GM23338 (cell line): ENCODE measurements around the gene TIMP4. TPM values are rescaled to one million over a fixed set of nuclear protein-coding genes. Genes with fewer than 3 reads are reported as not detected.
A peak's percentile ranks its signal among the peaks of the same experiment; 100 is the strongest.

Experiments used
- ATAC-seq: fragments of 200-7000 bp; cut with Tn5 transposase; 3 replicates; pipeline ENCODE4 v1.9.1; 2020
- DNase-seq: peaks from one replicate; pipeline ENCODE4 v3.0.0-alpha.2; 2015; ENCODE audit warnings: low spot score
- H2AFZ ChIP-seq: fragments of 200-600 bp; sonication (generic); 2 replicates; pipeline ENCODE4 v1.8.0; 2016; ENCODE audit warnings: antibody characterized with exemption, mild to moderate bottlenecking, moderate library complexity
- H3F3A ChIP-seq: fragments of 200-600 bp; sonication (generic); replicated peaks from 2 replicates; pipeline ENCODE4 v1.8.0; 2017; ENCODE audit warnings: antibody characterized with exemption, mixed run types, low read depth
- H3K27ac ChIP-seq: fragments of 200-600 bp; sonication (generic); 2 replicates; pipeline ENCODE4 v1.6.1; 2016; ENCODE audit warnings: low read depth
- H3K27me3 ChIP-seq: fragments of 200-600 bp; sonication (generic); 2 replicates; pipeline ENCODE4 v1.8.0; 2016; ENCODE audit warnings: mild to moderate bottlenecking, mixed run types, moderate library complexity; ENCODE audit not compliant: insufficient read depth
- H3K36me3 ChIP-seq: fragments of 200-600 bp; sonication (generic); 2 replicates; pipeline ENCODE4 v1.8.0; 2016; ENCODE audit warnings: mild to moderate bottlenecking; ENCODE audit not compliant: insufficient read depth
- H3K4me1 ChIP-seq: fragments of 200-600 bp; sonication (generic); 2 replicates; pipeline ENCODE4 v1.8.0; 2016; ENCODE audit warnings: mild to moderate bottlenecking, moderate library complexity; ENCODE audit not compliant: insufficient read depth
- H3K4me2 ChIP-seq: fragments of 200-600 bp; sonication (generic); 2 replicates; pipeline ENCODE4 v1.7.1; 2017; ENCODE audit warnings: mixed run types
- H3K4me3 ChIP-seq: fragments of 200-600 bp; sonication (generic); 2 replicates; pipeline ENCODE4 v1.6.1; 2016; ENCODE audit warnings: mixed run types
- H3K79me2 ChIP-seq: fragments of 200-600 bp; sonication (generic); replicated peaks from 2 replicates; pipeline ENCODE4 v1.8.0; 2017; ENCODE audit warnings: mild to moderate bottlenecking; ENCODE audit not compliant: insufficient read depth
- H3K9me2 ChIP-seq: fragments of 200-600 bp; sonication (generic); 2 replicates; pipeline ENCODE4 v1.8.0; 2017; ENCODE audit not compliant: insufficient read depth
- H4K20me1 ChIP-seq: fragments of 200-600 bp; sonication (generic); replicated peaks from 2 replicates; pipeline ENCODE4 v1.8.0; 2017; ENCODE audit warnings: mild to moderate bottlenecking; ENCODE audit not compliant: insufficient read depth
- H3K27ac Mint-ChIP-seq: 2 replicates; pipeline ENCODE4 v1.8.0; 2020; ENCODE audit warnings: inconsistent platforms, mild to moderate bottlenecking, moderate library complexity, mixed read lengths
- H3K27me3 Mint-ChIP-seq: 3 replicates; pipeline ENCODE4 v1.8.0; 2022; ENCODE audit warnings: low read depth, mild to moderate bottlenecking, moderate library complexity, mixed read lengths, inconsistent platforms; ENCODE audit not compliant: insufficient read depth, poor library complexity
- H3K36me3 Mint-ChIP-seq: 3 replicates; pipeline ENCODE4 v1.8.0; 2021; ENCODE audit warnings: low read depth, mild to moderate bottlenecking, inconsistent platforms, moderate library complexity, mixed read lengths
- H3K4me1 Mint-ChIP-seq: 3 replicates; pipeline ENCODE4 v1.8.0; 2020; ENCODE audit warnings: mild to moderate bottlenecking, inconsistent platforms, mixed read lengths
- H3K4me3 Mint-ChIP-seq: 3 replicates; pipeline ENCODE4 v1.8.0; 2021; ENCODE audit warnings: moderate library complexity, mild to moderate bottlenecking, inconsistent platforms, mixed read lengths
- H3K9me3 Mint-ChIP-seq: 3 replicates; pipeline ENCODE4 v1.8.0; 2020; ENCODE audit warnings: moderate library complexity, mild to moderate bottlenecking, inconsistent platforms, mixed read lengths
- ETS1 ChIP-seq: IDR thresholded peaks from 2 replicates; pipeline ENCODE4 v1.6.1; 2016; ENCODE audit warnings: antibody characterized with exemption
- EZH2phosphoT487 ChIP-seq: fragments of 200-600 bp; sonication (generic); IDR thresholded peaks from one replicate; pipeline ENCODE4 v1.8.1; 2018; ENCODE audit warnings: antibody characterized with exemption; ENCODE audit not compliant: unreplicated experiment
- STAT1 ChIP-seq: IDR thresholded peaks from one replicate; pipeline ENCODE4 v1.6.1; 2016; ENCODE audit warnings: antibody characterized with exemption; ENCODE audit not compliant: unreplicated experiment
- ZNF331 ChIP-seq: fragments of 250-450 bp; sonication (Bioruptor Pico); IDR thresholded peaks from 2 replicates; pipeline ENCODE4 v1.5.0; 2020; ENCODE audit warnings: low read depth, mild to moderate bottlenecking, moderate library complexity
- ZNF462 ChIP-seq: fragments of 250-450 bp; sonication (Bioruptor Pico); IDR thresholded peaks from 2 replicates; pipeline ENCODE4 v1.5.0; 2020; ENCODE audit warnings: mild to moderate bottlenecking, moderate library complexity
- polyA plus RNA-seq: library from polyadenylated mRNA; unstranded; fragments of >200 nt; fragmentation: Nextera tagmentation; extraction: Ambion mirVana; gene quantifications from 2 replicates; pipeline ENCODE4 v1.2.1, GENCODE V29; 2016
- total RNA-seq: library from RNA; depleted of rRNA; stranded (reverse); fragments of >200 nt; shearing (Covaris generic); gene quantifications from 2 replicates; pipeline ENCODE4 v1.2.3, GENCODE V29; 2014

The TIMP4 gene
- total and polyA plus RNA-seq, 2 experiments from 2014 or later = 6.7 to 11.1 TPM

- H3K4me2 ChIP-seq = no peak overlapping the region
- no peaks in the 10 kb centered on the region; the same call in 1 of the 2 replicates for H3K36me3 ChIP-seq
- Mint-ChIP-seq H3K4me1 (no peaks in the 10 kb centered on the region), H3K4me3 (no peak overlapping the region), H3K27me3 (no peaks in the 10 kb centered on the region), H3K36me3 (peaks cover 4% of the 10 kb centered on the region; the same call in 1 of the 3 replicates), H3K27ac (no peak overlapping the region; the same call in 1 of the 2 replicates), H3K9me3 (no peaks in the 10 kb centered on the region)
- ATAC-seq (no peak), DNase-seq (no peak)
- no peak overlapping the region for H3K27ac ChIP-seq
- H3K4me1 ChIP-seq = no peaks in the 10 kb centered on the region
- H3K4me3 ChIP-seq = no peak overlapping the region
- H4K20me1 ChIP-seq = no peaks in the 10 kb centered on the region
- H2AFZ ChIP-seq = no peak overlapping the region
- no peak for TF ChIP-seq ZNF331 (CRISPR knock-in tag)
- TF ChIP-seq STAT1 = no peak
- no peaks in the 10 kb centered on the region for H3K79me2 ChIP-seq
- H3K9me2 ChIP-seq = no peaks in the 10 kb centered on the region
- no peaks in the 10 kb centered on the region for H3F3A ChIP-seq
- no peaks in the 10 kb centered on the region for H3K27me3 ChIP-seq
These were observed 11.5 kb downstream of the TIMP4 start for GRCh38 chr3:12147049-12147780.

- Histone ChIP-seq H2AFZ (no peak overlapping the region), H3K9me2 (no peaks in the 10 kb centered on the region), H3K4me2 (no peak overlapping the region), H3F3A (no peaks in the 10 kb centered on the region), H3K4me1 (no peaks in the 10 kb centered on the region), H3K27me3 (no peaks in the 10 kb centered on the region), H4K20me1 (no peaks in the 10 kb centered on the region), H3K27ac (no peak overlapping the region), H3K36me3 (no peaks in the 10 kb centered on the region), H3K4me3 (no peak overlapping the region), H3K79me2 (no peaks in the 10 kb centered on the region)
- no peak overlapping the region for H3K4me3 Mint-ChIP-seq
- peak overlapping the region; percentile 77 for H3K27ac Mint-ChIP-seq
- DNase-seq (no peak), ATAC-seq (no peak)
- H3K36me3 Mint-ChIP-seq = no peaks in the 10 kb centered on the region
- H3K27me3 Mint-ChIP-seq = no peaks in the 10 kb centered on the region
- H3K4me1 Mint-ChIP-seq = peaks cover 1% of the 10 kb centered on the region; the same call in 1 of the 3 replicates
- H3K9me3 Mint-ChIP-seq = no peaks in the 10 kb centered on the region
- TF ChIP-seq ZNF462 (no peak), EZH2phosphoT487 (no peak), ETS1 (no peak), ZNF331 (CRISPR knock-in tag) (no peak), STAT1 (no peak)
These were observed 14.7 kb downstream of the TIMP4 start for GRCh38 chr3:12143949-12144504.
